DMS114 treated with DMSO at 0.1 percent for 48 hours (cell line): ENCODE measurements around the gene CAMK2N2.

Experiments used
- DNase-seq: peaks from one replicate; lab custom pipeline; 2025; ENCODE audit not compliant: unreplicated experiment; lab: John Stamatoyannopoulos, UW

Gene CAMK2N2

DNA sequence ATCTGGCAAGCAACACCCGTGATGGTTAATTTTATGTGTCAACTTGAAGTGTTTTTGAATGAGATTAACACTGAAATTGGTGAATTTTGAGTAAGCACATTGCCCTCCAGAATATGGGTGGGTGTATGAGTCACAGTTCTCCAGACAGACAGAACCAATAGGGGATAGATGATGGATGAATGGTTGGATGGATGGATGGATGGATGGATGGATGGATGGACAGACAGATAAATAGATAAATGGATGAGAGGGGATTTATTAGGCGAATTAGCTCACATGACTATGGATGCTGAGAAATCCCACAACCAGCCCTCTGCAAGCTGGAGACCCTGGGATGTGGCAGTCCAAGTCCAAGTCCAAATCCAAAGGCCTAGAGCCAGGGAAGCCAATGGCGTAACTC, 37.4 kb downstream of the CAMK2N2 start:
- no peak for DNase-seq

DNA sequence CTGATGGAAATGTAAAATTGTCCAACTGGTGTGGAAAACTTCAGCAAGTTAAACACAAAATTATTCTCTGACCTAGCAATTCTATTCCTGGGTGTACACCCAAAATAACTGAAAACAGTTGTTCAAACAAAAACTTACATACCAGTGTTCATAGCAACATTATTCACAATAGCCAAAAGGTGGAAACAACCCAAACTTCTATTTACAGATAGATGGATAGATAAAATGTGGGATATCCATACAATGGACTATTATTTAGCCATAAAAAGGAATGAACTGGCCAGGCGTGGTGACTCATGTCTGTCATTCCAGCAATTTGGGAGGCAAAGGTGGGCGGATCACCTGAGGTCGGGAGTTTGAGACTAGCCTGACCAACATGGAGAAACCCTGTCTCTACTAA, 38.8 kb downstream of the CAMK2N2 start:
- no peak for DNase-seq

DNA sequence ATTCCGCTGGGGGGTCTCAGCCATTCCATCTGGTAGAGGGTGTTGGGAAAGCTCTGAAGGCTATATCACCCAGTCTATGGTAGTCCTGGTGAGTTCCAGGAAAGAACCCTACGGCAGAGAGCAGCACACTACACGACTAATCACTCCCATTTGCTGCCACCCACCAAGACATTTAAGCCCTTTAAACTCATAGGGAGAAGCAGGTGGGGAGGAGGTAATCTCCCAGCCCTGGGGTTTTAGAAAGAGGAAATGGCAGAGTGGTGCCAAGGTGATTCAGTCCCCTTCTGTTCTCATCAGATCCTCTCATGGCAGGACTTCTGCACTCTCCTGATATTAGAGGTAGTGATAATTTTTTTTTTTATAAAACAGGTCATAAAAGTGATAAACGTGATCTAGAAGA, 42.5 kb downstream of the CAMK2N2 start:
- no peak for DNase-seq

DNA sequence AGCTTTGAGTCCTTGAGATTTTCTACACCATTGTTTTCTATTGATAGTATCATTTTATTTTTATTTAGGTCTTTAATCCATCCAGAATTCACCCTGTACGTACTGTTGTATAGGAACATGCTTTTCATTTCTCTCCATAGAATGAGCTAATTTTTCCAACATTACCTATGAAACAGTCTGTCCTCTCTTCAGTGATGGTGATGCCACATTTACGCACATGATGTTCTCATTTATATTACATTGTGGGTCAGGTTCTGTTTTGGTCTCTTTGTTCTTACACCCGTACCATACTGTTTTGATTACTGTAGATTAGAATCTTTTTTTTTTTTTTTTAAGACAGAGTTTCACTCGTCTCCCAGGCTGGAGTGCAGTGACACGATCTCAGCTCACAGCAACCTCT, 49.6 kb downstream of the CAMK2N2 start:
- DNase-seq: no peak

DNA sequence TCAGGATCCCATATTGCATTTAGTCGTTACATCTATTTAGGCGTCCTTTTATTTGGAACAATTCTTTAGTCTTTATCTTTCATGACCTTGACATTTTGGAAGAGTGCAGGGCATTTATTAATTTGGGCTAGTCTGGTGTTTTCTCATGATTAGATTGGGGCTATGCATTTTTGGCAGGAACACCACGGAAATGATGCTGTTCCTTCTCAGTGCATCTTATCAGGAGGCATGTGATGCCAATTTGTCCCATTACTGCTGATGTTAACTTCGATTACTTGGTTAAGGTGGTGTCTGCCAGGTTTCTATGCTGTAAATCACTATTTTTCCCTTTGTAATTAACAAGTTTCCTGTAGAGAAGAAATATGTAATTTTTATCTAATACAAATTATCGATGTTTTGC, 50.1 kb downstream of the CAMK2N2 start:
- no peak for DNase-seq
